B cell (primary cell): ENCODE measurements around the gene MLLT6. TPM values are rescaled to one million over a fixed set of nuclear protein-coding genes. Genes with fewer than 3 reads are reported as not detected.
A peak's percentile ranks its signal among the peaks of the same experiment; 100 is the strongest.

ENCODE experiments used
- ATAC-seq: fragments of 200-7000 bp; cut with Tn5 transposase; one replicate; pipeline ENCODE4 v1.10.0; 2021; ENCODE audit warnings: low read depth, mild to moderate bottlenecking, moderate number of reproducible peaks, moderate library complexity
- CTCF ChIA-PET: fragments of 350-600 bp; sonication (Branson Sonifier 250); formaldehyde crosslinking; loops from one replicate; lab custom pipeline; 2021; ENCODE audit warnings: antibody characterized with exemption, inconsistent platforms; lab: Charles Lee
- POLR2A ChIA-PET: fragments of 350-600 bp; sonication (Branson Sonifier 250); formaldehyde crosslinking; loops from one replicate; lab custom pipeline; 2021; ENCODE audit warnings: antibody characterized with exemption; lab: Charles Lee
- DNase-seq: peaks from one replicate; pipeline ENCODE4 v3.0.0; 2013
- H2AFZ ChIP-seq: 2 replicates; pipeline ENCODE4 v1.6.1; 2012; ENCODE audit warnings: mild to moderate bottlenecking, low read depth, low read length; ENCODE audit not compliant: insufficient read depth, poor library complexity, severe bottlenecking
- H3K27ac ChIP-seq, 2 donors: 1 replicate in 1 of 2; 2 replicates in 1 of 2; pipeline ENCODE4 v1.5.1; 2012 to 2013; ENCODE audit warnings: low read length in 2 of 2, mild to moderate bottlenecking in 2 of 2, moderate library complexity in 1 of 2
- H3K27me3 ChIP-seq, 4 experiments: fragments of 200-600 bp in 1 of 4; sonication (generic) in 1 of 4; replicated peaks in 1 of 4; 1 replicate in 2 of 4; 2 replicates in 2 of 4; pipeline versions ENCODE4 v1.6.1 to v1.7.0; 2013 to 2016; ENCODE audit warnings: low read length in 3 of 4, mild to moderate bottlenecking in 2 of 4, mixed read lengths in 1 of 4, moderate library complexity in 1 of 4; ENCODE audit not compliant: insufficient read depth in 4 of 4, control insufficient read depth in 3 of 4; ENCODE audit errors: control extremely low read depth in 1 of 4
- H3K36me3 ChIP-seq, 2 experiments: replicated peaks in 1 of 2; 1 replicate in 1 of 2; 2 replicates in 1 of 2; pipeline versions ENCODE4 v1.6.1 to v1.7.1; 2013; ENCODE audit warnings: low read length in 1 of 2; ENCODE audit not compliant: insufficient read depth in 2 of 2, control insufficient read depth in 1 of 2; ENCODE audit errors: control extremely low read depth in 1 of 2, extremely low read depth in 1 of 2
- H3K4me1 ChIP-seq, 2 donors: fragments of 200-600 bp in 1 of 2; sonication (generic) in 1 of 2; 1 replicate in 1 of 2; 2 replicates in 1 of 2; pipeline versions ENCODE4 v1.5.1 to v1.6.1; 2013 to 2017; ENCODE audit warnings: low read length in 2 of 2; ENCODE audit not compliant: control insufficient read depth in 2 of 2, insufficient read depth in 2 of 2
- H3K4me2 ChIP-seq: replicated peaks from 2 replicates; pipeline ENCODE3; 2012; ENCODE audit warnings: mild to moderate bottlenecking, low read depth, low read length; ENCODE audit not compliant: poor library complexity, severe bottlenecking
- H3K4me3 ChIP-seq, 5 experiments: fragments of 200-600 bp in 1 of 5; sonication (generic) in 1 of 5; 1 replicate in 3 of 5; 2 replicates in 2 of 5; pipeline versions ENCODE4 v1.5.1 to v1.7.0; 2011 to 2016; ENCODE audit warnings: low read length in 4 of 5, mild to moderate bottlenecking in 4 of 5, low read depth in 2 of 5, control low read depth in 1 of 5, moderate library complexity in 1 of 5; ENCODE audit not compliant: insufficient read depth in 1 of 5; ENCODE audit errors: control extremely low read depth in 1 of 5, extremely low read depth in 1 of 5
- H3K79me2 ChIP-seq: fragments of 200-600 bp; sonication (generic); one replicate; pipeline ENCODE4 v1.6.0; 2016; ENCODE audit warnings: low read length; ENCODE audit not compliant: control insufficient read depth, insufficient read depth
- H3K9ac ChIP-seq: fragments of 200-600 bp; sonication (generic); 2 replicates; pipeline ENCODE4 v1.6.1; 2017; ENCODE audit warnings: mild to moderate bottlenecking, low read length, moderate library complexity
- H3K9me3 ChIP-seq, 3 donors: one replicate each; pipeline versions ENCODE4 v1.6.1 to v1.7.1; 2013; ENCODE audit warnings: low read length in 2 of 3; ENCODE audit not compliant: control insufficient read depth in 2 of 3, insufficient read depth in 1 of 3; ENCODE audit errors: control extremely low read depth in 1 of 3
- H4K20me1 ChIP-seq: 2 replicates; pipeline ENCODE4 v1.6.0; 2012; ENCODE audit warnings: mild to moderate bottlenecking, low read length; ENCODE audit not compliant: insufficient read depth, control insufficient read depth, poor library complexity, severe bottlenecking
- H3K27ac Mint-ChIP-seq: one replicate; pipeline ENCODE4 v1.8.0; 2021; ENCODE audit warnings: mixed read lengths
- H3K27me3 Mint-ChIP-seq: one replicate; pipeline ENCODE4 v1.8.0; 2021; ENCODE audit warnings: mixed read lengths
- H3K4me1 Mint-ChIP-seq: one replicate; pipeline ENCODE4 v1.8.0; 2021; ENCODE audit warnings: mixed read lengths
- H3K4me3 Mint-ChIP-seq: one replicate; pipeline ENCODE4 v1.8.0; 2021; ENCODE audit warnings: mixed read lengths
- H3K9me3 Mint-ChIP-seq: one replicate; pipeline ENCODE4 v1.8.0; 2022; ENCODE audit warnings: mixed read lengths; ENCODE audit not compliant: insufficient read depth
- EZH2 ChIP-seq: IDR thresholded peaks from 2 replicates; pipeline ENCODE4 v1.6.1; 2012; ENCODE audit warnings: borderline replicate concordance, low read depth, mild to moderate bottlenecking, moderate library complexity, low read length; ENCODE audit not compliant: insufficient read depth, poor library complexity, severe bottlenecking
- WGBS: methylation state at CpG from one replicate; pipeline ENCODE4 v1.1.5; 2013; ENCODE audit warnings: missing lambda C conversion rate; ENCODE audit not compliant: insufficient coverage; 5-methylcytosine and 5-hydroxymethylcytosine counted together
- intact Hi-C: fragments of 100-400 bp; cut with micrococcal nuclease; formaldehyde crosslinking; loops from one replicate; pipeline ENCODE4 v1.10.0; 2022
- polyA plus RNA-seq: library from polyadenylated mRNA; depleted of rRNA; stranded (reverse); fragments of >200 nt; gene quantifications from 2 replicates; pipeline ENCODE4 v1.2.3, GENCODE V29; 2012
- total RNA-seq, 2 donors: library from RNA; stranded (reverse); fragments of 120-200 nt in 1 of 2; gene quantifications; 1 replicate in 1 of 2; 2 replicates in 1 of 2; pipeline versions ENCODE4 v1.2.3 to v1.2.4, GENCODE V29; 2013 to 2022
- TF ChIP-seq, protein P1 (sequence below): fragments of 200-600 bp; IDR thresholded peaks from one replicate; pipeline ENCODE4 v1.8.0; 2022; ENCODE audit warnings: antibody characterized with exemption, mild to moderate bottlenecking

Gene MLLT6
- total and polyA plus RNA-seq, 2 donors (not counting 1 experiment from before 2014, with no cell fraction given): 165 to 288 TPM

DNA sequence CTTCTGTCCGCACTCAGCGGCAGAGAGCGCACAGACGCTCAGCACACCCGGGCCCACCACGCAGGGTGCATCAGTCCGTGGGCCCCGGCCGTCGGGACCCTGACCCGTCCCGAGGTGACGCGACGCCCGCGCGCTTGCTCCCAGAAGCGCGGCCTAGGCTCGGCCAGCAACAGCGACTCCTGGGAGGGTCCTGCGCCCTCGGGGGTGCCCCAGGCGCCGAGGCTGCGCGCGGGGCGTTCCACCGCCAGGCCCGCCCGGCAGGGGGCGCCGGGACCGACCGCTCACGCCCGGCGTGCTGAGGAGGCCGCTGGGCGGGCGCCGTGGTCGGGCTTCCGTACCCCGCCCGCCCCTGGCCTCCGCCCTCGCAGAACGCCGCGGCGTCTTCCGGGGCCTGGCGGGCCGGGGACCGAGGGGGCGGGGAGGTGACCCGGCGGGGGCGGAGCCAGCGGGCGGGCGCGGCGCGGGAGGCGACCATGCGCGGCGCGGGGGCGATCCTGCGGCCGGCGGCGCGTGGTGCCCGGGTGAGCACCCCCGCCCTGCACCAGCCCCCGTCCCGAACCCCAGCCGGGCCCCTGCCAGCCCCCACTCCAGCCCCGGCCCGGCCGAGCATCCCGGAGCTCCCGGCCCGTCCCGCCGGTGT lies 24.9 kb downstream of the MLLT6 start, which contains the start of gene CISD3:
TSS of gene CISD3 (plus strand) at position 456 of the 640 bp plus-strand sequence. CDS start at position 474, 18 bp downstream.
- TF ChIP-seq, protein P1, sequence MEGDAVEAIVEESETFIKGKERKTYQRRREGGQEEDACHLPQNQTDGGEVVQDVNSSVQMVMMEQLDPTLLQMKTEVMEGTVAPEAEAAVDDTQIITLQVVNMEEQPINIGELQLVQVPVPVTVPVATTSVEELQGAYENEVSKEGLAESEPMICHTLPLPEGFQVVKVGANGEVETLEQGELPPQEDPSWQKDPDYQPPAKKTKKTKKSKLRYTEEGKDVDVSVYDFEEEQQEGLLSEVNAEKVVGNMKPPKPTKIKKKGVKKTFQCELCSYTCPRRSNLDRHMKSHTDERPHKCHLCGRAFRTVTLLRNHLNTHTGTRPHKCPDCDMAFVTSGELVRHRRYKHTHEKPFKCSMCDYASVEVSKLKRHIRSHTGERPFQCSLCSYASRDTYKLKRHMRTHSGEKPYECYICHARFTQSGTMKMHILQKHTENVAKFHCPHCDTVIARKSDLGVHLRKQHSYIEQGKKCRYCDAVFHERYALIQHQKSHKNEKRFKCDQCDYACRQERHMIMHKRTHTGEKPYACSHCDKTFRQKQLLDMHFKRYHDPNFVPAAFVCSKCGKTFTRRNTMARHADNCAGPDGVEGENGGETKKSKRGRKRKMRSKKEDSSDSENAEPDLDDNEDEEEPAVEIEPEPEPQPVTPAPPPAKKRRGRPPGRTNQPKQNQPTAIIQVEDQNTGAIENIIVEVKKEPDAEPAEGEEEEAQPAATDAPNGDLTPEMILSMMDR: peak; percentile 71
- TF ChIP-seq EZH2: no peak
- WGBS: under 1% methylated on average over 92 of the region's 92 CpGs
- peak within 1 kb of the TSS; percentile 83 for H2AFZ ChIP-seq
- Mint-ChIP-seq H3K4me1 (peaks cover 59% of the 10 kb centered on the region), H3K4me3 (peak within 1 kb of the TSS; percentile 87), H3K9me3 (no peaks in the 10 kb centered on the region), H3K27me3 (no peaks in the 10 kb centered on the region), H3K27ac (peak within 1 kb of the TSS; percentile 89)
- H4K20me1 ChIP-seq: no peaks in the 10 kb centered on the region
- H3K4me1 ChIP-seq: peaks cover 32 to 60% of the 10 kb centered on the region in 2 donors
- H3K36me3 ChIP-seq: peaks cover 0 to 5% of the 10 kb centered on the region in 2 experiments
- H3K4me3 ChIP-seq: peak within 1 kb of the TSS; percentile 13 to 85 (median 62)
- DNase-seq (peak; percentile 92), ATAC-seq (peak; percentile 91)
- intact Hi-C loops: loop anchor here (1.0 kb wide), 4 partner anchors 22 to 53 kb away; partner anchors contain the start of genes MLLT6 and PSMB3
- H3K9ac ChIP-seq: peak within 1 kb of the TSS; percentile 77
- peaks cover 0 to 13% (median 0%) of the 10 kb centered on the region in 3 donors for H3K9me3 ChIP-seq
- H3K79me2 ChIP-seq: no peaks in the 10 kb centered on the region
- H3K4me2 ChIP-seq: peak within 1 kb of the TSS; percentile 93
- ChIA-PET CTCF (interaction anchor here (1.7 to 6.4 kb wide), 7 partner anchors 8 to 171 kb away, joined by 3 to 54 read pairs (median 9); partner anchors contain the start of genes EPOP and PSMB3), POLR2A (interaction anchor here (0.6 to 1.4 kb wide), 6 partner anchors 9 to 424 kb away, joined by 3 to 7 read pairs (median 3); no protein-coding TSS in a partner anchor)
- H3K27me3 ChIP-seq: no peaks in the 10 kb centered on the region
- peak within 1 kb of the TSS; percentile 79 for H3K27ac ChIP-seq
